ENCODE results near the gene LIPM.

LIPM gene

DNA sequence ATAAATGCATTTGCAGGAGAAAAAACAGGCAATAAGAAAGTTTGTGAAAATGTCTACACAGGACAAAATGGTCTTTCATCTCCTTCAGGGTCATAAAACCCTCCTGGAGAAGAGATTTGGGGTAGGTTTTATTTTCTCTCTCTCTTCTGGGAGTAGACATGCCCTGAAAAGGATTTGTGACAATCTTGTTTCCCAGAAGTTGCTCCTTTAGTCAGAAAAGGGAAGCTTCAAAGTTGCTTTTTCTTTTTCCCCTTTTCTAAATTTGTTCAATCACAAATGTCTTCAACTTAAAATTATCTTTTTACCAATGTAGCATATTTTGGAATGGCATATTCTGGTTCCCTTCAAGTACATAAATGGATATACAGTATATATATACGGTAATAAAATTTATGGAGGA lies 58.5 kb downstream of the LIPM start:
- H3K9ac ChIP-seq (ENCODE audit: low read depth, low read length), result no peak overlapping the region
- H3K27me3 ChIP-seq (ENCODE audit: insufficient read depth, low read length), result no peaks in the 10 kb centered on the region
- no peaks in the 10 kb centered on the region for H3K4me1 ChIP-seq (ENCODE audit: insufficient read depth, low read length)
- WGBS, result 0% methylated on average over 1 of the region's 1 CpG
- no peak overlapping the region for H3K4me3 ChIP-seq (ENCODE audit: low read length)
- no peak overlapping the region for H3K27ac ChIP-seq (ENCODE audit: low read depth, low read length)
- H3K9me3 ChIP-seq (ENCODE audit: insufficient read depth, low read depth, low read length), result no peaks in the 10 kb centered on the region
- no peaks in the 10 kb centered on the region for H3K36me3 ChIP-seq (ENCODE audit: insufficient read depth, low read length)

GRCh38 chr10:88865281-88865876 lies 62.8 kb downstream of the LIPM start:
- H3K4me1 ChIP-seq (ENCODE audit: insufficient read depth, low read length), result peaks cover 5% of the 10 kb centered on the region; the same call in 1 of the 2 replicates
- H3K4me3 ChIP-seq (ENCODE audit: low read length), result no peak overlapping the region
- no peaks in the 10 kb centered on the region for H3K9me3 ChIP-seq (ENCODE audit: insufficient read depth, low read depth, low read length)
- WGBS, result 97% methylated on average over 4 of the region's 4 CpGs
- H3K27me3 ChIP-seq (ENCODE audit: insufficient read depth, low read length), result no peaks in the 10 kb centered on the region
- no peak overlapping the region for H3K27ac ChIP-seq (ENCODE audit: low read depth, low read length)
- H3K36me3 ChIP-seq (ENCODE audit: insufficient read depth, low read length), result no peaks in the 10 kb centered on the region
- no peak overlapping the region for H3K9ac ChIP-seq (ENCODE audit: low read depth, low read length)

GRCh38 chr10:88866454-88866853 lies 63.9 kb downstream of the LIPM start:
- Histone ChIP-seq H3K36me3 (ENCODE audit: insufficient read depth, low read length) (no peaks in the 10 kb centered on the region), H3K9ac (ENCODE audit: low read depth, low read length) (no peak overlapping the region), H3K27ac (ENCODE audit: low read depth, low read length) (no peak overlapping the region), H3K4me1 (ENCODE audit: insufficient read depth, low read length) (peaks cover 6% of the 10 kb centered on the region; the same call in 1 of the 2 replicates), H3K9me3 (ENCODE audit: insufficient read depth, low read depth, low read length) (no peaks in the 10 kb centered on the region), H3K4me3 (ENCODE audit: low read length) (no peak overlapping the region), H3K27me3 (ENCODE audit: insufficient read depth, low read length) (no peaks in the 10 kb centered on the region)
- WGBS, result 95% methylated on average over 2 of the region's 2 CpGs

- H3K4me3 ChIP-seq (ENCODE audit: low read length), result no peak overlapping the region
- H3K9me3 ChIP-seq (ENCODE audit: insufficient read depth, low read depth, low read length), result no peaks in the 10 kb centered on the region
- no peaks in the 10 kb centered on the region for H3K27me3 ChIP-seq (ENCODE audit: insufficient read depth, low read length)
- H3K36me3 ChIP-seq (ENCODE audit: insufficient read depth, low read length), result no peaks in the 10 kb centered on the region
- H3K9ac ChIP-seq (ENCODE audit: low read depth, low read length), result no peak overlapping the region
- H3K27ac ChIP-seq (ENCODE audit: low read depth, low read length), result no peak overlapping the region
- H3K4me1 ChIP-seq (ENCODE audit: insufficient read depth, low read length), result peaks cover 6% of the 10 kb centered on the region; the same call in 1 of the 2 replicates
Measured at GRCh38 chr10:88870089-88870488, 67.6 kb downstream of the LIPM start.
